NCI-H128 (cell line): ENCODE data around the gene DGKD.
"Not testable (repeated sequence)": the region's sequence is repeated elsewhere in the genome, so short reads cannot be mapped to it uniquely, and the experiment has no call there.

Experiments used
- DNase-seq: peaks from one replicate; lab custom pipeline; 2025; ENCODE audit not compliant: unreplicated experiment; lab: John Stamatoyannopoulos, UW

The DGKD gene

DNA sequence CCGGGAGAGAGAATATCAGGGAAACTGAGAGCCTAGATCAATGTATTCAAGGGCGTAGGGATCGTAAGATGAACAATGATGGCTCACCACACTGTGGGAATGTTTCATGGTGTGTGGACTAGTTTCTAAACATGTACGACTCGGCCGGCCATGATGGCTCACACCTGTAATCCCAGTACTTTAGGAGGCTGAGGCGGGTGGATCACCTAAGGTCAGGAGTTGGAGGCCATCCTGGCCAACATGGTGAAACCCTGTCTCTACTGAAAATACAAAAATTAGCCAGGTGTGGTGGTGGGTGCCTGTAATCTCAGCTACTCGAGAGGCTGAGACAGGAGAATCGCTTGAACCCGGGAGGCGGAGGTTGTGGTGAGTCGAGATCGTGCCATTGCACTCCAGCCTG is 18.2 kb upstream of the DGKD start:
- DNase-seq = not testable (repeated sequence)

DNA sequence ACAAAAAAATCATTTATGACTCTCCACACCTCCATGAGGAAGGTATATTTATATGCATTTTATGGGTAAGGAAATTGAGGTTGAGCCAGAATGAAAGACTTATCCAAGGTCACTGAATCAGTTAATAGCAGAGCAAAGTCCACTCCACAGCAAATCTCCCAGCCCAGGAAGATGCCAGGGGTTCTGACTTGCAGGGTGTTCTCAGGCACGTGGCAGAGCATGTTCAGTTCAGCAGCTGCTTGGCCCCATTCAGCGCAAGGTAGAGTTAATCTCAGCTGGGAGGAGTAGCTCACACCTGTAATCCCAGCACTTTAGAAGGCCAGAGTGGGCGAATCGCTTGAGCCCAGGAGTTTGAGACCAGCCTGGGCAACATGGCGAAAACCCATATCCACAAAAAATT is 17.8 kb upstream of the DGKD start:
- DNase-seq = no peak

DNA sequence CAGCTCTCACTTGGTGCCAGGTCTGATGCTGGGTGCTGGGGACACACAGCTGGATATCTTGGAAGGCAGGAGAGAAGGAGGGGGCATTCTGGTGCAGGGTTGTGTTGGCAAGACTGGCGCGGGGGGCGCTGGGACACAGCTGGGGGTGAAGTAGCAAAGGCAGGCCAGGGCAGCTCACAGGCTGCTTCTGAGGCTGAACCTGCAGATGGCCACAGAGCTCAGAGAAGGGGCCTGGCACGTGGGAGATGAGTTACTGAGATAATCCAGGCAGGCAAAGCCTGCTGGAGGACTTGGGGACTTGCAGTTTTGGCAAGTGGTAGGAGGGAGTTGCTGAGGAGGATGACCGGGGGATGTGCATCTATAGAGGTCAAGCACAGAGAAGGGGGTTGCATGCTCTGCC is 16.2 kb upstream of the DGKD start:
- no peak for DNase-seq

DNA sequence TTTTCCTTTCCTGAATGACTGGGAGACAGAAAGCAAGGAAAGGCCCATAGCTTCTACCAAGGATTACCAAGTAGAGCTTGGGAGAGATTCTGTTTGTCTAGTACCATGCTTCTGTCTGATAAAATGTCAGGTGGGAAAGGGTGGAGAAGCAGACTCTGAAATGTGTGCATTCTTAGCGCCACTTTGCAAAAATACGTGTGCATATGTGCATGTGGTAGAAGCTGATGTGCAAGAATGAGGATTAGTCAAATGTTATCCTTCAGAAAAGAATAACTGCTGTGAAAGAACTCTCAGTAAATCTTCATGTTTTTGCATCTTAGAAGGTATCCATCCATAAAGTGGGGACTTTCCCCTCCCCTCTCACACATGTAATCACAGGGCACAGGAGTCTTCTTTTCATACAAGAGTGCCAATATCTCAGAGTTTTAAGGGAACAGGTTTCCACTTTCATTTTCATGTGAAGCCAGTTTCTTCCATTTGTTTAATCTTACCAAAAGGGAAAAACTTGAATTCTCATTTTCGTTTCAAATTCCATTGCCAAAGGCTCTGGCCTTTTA is 15.4 kb upstream of the DGKD start:
- DNase-seq = no peak

DNA sequence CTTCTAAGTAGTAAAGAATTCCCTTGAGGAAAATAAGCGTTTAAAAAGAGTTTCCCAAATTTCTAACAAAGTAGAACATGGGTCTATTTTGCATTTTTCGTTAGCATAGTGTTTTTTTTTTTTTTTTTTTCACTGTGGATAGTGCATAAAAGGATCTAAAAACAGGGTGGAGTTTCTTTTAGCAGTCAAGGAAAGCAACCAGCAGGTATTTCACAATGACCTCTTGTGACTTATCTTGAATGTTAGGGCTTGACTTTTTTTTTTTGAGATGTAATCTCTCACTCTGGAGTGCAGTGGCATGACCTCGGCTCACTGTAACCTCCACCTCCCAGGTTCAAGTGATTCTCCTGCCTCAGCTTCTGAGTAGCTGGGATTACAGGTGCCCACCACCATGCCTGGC is 14.9 kb upstream of the DGKD start:
- no peak for DNase-seq

DNA sequence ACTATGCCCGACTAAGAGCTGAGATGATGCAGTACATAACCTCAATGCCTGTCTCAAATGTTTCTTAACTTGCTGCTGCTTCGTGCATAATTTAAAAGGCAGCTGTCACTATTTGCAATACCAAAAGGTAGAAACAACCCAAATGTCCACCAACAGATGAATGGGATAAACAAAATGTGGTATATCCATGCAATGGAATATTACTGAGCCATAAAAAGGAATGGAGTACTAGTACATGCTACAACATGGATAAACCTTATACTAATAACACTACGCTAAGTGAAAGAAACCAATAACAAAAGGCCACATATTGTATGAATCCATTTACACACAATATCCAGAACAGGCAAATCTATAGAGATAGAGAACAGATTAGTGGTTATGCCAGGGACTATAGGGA is 13.0 kb upstream of the DGKD start:
- DNase-seq = no peak

DNA sequence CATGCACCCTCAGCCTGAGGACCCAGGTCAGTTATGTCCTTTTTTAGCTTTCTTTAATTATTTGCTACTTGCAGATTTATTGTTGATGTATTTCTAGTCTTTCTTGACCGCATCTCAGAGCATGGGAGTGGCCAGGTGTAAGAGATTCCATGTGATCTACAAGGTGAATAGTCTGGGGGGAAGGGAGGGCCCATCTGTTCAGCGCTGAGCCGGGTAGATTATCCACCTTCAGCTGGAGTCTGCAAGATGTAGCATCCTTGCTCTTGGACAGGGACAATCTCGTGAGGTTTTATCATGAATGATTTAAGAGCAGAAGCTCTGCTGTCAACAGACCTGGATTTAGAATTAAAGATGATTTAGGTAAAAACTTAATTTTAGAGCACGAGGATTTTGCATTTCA is 12.0 kb upstream of the DGKD start:
- no peak for DNase-seq

DNA sequence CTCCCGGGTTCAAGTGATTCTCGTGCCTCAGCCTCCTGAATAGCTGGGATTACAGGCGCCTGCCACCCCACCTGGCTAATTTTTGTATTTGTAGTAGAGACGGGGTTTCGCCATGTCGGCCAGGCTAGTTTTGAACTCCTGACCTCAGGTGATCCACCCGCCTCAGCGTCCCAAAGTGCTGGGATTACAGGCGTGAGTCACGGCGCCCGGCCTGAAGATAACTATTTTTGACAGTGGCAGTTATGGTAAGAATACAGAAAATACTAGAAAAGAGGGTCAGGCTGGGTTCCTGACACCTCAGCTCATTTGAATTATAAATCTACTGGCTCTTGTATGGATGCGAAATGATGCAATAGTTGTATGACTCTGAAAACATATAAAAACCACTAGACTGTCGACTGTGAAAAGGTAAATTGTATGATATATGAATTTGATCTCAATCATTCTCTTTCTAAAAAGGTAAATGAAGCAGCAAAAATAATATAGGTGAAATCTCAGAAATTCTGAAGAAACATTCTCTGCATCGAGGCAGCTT is 11.1 kb upstream of the DGKD start:
- DNase-seq = no peak

DNA sequence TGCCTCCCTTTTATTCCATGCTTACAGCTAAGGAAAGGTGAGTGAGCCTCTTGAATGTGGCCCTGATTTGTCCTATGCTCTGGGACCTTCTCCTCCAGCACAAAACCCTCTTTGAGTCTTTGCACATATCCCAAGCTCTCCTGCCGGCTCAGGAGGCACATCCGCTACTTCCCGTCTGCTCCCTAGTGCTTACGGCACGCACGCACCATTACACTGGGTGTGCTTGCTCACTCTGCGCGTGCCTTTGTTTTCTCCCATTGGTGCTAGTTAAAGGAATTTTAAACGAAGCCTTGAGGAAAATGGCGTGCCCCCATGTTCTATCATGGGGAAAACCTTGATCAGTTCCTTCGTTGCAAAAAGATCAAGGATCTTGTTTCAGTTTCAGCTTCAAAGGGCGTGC is 7.9 kb upstream of the DGKD start:
- no peak for DNase-seq

DNA sequence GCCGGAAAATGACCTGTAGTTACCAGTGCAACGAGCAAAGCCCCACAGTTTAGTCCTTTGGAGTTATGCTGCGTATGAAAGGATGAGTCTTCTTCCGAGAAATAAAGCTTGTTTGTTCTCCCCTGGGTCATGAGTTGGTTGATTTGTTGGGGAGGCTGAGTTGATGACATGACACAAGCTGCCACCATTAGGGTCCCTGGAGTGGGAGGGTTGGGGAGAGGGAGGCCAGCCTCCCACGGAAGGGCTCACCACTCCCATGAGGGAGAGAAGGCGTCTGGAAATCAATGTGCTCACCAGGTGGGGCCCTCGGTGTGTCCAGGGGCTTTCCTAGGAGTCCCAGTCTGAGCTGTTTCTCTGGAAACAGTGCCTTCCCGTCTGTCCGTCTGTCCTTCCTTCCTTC is 7.4 kb upstream of the DGKD start:
- no peak for DNase-seq

DNA sequence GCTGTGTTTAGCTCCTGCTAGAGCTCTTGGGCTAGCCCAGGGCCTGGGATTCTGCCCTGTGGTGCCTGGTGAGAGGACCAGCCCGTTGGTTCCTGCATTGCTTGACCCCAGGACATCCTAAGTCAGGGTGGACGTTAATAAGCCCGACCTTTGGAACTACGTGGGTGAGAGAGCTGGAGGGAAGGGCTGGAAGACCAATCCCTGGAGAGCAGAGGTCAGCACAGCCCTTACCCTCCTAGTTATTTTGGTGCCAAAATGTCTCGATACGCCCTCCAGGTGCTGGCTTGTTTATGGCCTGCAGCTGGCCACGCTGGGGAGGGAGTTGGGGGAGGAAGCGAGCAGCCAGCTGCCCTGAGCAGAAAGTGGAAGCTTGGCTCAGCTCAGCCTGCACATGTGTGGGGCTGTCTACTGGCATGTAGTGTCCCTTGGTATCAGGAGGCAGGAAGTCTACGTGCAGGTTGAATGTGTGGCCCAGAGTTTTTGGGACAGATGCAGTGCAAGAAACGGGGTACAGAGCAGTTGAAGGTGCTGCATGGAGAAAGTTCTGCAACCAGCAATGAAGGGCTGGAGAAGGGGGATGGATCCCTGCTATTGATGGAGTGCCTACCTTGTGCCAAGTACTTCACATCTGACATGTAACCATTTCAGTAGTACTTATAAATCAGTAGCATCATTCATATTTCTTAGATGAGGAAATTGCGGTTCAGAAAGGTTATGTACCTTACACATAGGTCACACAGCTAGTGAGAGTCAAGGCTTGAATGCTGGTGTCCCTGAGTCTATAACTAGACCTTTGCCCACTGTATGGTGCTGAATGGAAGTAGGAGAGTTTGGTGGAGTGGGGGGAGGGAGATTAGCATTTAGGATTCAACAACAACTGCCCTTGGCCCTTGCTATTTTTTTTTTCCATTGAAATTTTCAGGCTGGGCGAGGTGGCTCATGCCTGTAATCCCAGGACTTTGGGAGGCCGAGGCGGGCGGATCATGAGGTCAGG is 5.0 kb upstream of the DGKD start:
- DNase-seq = no peak

DNA sequence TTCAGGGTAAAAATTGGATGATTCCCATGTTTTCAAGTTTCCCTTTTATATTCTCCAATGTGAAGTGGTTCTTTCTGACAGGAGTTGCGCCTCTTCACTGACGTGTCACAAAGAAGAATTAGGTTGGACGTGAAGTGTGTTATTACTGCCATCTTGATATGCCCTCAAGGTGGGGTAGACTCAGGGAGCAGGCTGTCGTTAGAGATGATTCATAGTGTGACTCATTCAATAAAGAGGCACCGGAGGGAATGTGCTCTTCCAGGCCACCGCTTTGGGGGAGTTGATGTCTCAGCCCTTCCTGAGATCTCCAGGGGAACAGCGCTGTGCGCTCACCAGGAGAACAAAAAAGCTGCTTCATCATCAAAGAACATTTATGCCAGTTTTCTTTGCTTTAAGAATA is 3.6 kb upstream of the DGKD start:
- DNase-seq = no peak

DNA sequence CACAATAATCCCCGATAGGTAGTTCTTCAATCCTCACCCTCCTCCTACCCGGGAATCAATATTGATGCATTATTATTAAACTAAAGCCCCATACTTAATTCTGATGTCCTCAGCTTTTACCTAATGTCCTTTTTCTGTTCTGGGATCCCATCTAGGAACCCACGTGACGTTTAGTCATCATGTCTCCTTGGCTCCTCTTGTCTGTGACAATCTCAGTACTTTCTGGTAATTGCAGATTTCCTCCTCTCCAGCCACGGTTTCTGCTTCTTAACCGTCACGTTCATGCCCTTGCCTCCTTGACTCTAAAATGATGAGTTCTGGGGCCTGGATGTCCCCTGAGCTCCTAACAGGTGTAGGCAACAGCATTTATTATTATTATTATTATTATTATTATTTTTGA is 2.9 kb upstream of the DGKD start:
- DNase-seq = no peak

DNA sequence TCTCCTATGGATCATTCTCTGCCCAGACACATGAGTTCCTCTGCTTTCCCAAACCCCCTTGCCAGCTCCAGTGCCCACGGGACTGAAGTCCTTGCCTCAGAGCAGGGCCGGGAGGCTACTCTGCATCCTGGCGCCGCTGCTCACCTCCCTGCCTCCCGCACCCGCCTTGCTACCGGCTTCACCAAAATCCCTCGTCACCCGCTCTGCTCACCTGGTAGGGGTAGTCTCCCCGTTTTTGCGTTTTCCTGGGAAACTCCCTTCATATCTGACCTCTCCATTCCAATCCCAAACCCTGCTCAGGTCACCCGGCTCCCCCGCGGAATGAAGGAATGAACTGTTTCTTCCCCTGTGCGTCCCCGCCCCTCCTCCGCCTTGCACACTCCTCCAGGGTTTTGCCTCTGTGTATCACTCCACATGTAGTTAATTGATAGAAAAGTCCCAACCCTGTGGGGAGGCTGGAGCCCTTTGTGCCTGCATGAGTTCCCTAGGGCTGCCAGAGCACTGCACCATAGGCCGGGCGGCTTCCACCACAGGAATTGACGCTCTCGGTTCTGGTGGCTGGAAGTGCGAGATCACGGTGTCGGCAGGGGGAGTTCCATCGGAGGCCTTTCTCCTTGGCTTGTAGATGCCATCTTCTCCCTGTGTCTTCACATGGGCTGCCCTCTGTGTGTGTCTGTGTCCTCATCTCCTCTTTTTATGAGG is 2.0 kb upstream of the DGKD start:
- DNase-seq = no peak

DNA sequence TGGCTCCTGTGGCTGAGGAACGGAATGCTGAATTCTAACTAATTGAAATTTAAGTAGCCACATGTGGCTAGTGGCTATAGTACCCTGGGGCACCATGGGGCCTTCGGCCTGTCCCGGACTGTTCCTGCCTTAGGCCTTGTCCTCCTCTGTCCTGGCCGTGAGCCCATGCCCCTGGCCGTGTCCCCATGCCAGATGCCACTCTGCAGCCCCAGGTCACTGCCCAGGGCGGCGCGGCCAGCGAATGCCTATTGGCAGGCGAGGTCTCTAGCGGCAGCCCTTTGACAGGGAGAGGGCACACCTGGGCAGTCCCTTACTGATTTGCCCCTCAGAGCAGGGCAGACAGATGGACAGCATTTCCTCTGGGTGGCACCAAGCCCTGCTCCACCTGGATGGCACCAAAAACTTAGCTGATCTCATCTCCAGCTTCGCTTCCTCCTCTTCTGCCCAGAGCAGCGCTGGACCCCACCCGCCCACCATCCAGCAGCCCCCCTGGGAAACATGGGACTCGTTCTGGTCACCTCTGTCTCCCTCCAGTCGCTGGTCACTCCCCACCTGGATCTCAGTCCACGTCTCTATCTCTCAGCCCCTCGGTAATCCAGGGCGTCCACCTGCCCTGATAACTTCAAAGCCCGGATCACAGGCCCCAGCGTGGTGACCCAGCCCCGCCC is 1.1 kb upstream of the DGKD start:
- no peak for DNase-seq

DNA sequence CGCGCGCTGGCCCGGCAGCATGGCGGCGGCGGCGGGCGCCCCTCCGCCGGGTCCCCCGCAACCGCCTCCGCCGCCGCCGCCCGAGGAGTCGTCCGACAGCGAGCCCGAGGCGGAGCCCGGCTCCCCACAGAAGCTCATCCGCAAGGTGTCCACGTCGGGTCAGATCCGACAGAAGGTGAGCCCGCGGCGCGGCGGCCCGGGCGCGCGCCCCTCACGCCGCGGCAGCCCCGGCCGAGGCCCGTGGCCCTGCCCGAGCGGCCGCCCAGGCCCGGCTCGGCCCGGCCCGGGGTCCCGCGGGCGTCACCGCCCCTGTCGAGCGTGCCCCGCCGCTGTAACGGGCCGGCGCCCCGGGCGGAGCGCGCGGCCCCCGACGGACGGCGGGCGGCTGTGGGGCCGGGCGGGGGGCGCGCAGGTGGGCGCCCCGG is 218 bp downstream of the DGKD start:
- DNase-seq = no peak

DNA sequence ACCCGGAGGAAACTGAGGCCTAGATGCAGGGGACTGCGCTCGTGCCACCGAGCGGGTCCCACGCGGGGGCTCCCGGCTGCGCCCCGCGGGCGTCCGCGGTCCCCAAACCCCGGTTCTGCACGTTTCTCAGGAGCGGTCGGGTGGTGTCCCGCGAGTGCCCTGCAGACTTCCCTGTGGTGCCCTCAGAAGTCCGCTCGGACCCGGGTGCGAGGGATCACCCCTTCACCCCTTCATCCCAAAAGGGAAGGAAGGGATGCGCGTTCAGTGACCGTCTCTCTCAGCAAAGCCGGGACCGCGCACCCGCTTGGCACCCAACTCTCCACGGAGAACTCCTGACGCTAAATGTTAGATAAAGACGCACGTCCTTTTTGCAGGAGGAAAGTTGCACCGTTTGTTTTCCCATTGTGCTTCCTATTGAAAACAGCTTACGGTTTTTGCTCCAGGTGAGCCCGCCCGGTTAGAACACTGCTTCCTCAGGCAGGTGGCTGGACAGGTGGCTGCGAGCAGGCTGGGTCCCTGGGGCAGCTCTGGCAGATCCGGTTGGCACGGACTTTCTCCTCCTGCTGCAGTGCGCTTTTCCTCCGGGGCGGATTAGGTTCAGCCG is 779 bp downstream of the DGKD start:
- no peak for DNase-seq

DNA sequence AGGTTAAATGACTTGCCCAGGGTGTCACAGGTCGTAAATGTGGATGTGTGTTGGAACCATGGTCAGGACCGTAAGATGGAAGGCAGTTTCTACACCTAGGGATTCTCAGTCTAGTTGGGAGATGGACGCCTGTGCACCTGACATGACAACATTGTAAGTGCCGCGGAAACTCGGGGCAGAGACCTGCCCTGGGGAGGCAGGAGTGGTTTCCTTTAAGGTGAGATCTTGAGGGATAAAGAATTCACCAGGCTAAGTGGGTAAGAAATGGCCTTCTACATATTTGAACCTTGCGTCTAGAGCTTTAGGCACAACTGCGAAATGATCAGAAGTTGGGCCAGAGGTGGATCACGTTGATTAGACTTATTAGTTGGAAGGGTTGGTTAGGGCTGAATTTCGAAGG is 1.6 kb downstream of the DGKD start:
- DNase-seq = no peak

DNA sequence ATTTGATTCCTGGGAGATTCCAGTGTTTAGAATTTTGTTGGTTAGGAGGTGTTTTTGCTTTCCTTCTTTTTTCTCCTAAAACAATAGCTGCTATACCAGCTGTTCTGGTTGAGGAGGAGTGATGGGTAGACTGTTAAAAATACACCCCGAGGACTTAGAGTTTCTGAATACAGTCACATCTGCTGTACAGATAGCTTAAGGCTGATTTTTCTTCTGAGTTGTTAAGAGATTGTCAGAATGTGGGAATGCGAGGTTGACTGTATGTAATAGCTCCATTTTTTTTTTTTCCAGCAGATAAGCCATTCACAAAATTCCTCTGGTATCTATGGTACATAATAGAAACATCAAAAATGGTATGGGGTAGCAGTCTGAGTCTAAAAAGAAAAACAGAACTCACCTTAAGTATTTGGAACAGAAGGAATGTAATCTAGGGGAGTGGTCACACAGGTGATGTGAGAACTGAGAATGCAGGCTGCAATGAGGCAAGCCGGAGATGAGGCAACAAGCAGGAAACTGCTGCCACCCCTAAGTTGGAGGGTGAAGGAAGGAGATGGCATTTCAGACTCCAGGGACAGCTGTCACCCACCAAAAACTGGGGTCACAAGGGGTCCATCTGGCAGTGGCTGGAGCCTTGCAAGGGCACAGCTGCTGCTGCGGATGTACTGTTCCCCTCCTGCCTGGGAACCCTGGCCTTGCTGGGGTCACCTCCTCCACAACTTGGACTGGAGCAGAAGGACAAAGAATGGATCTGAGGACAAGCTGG is 2.4 kb downstream of the DGKD start:
- no peak for DNase-seq

DNA sequence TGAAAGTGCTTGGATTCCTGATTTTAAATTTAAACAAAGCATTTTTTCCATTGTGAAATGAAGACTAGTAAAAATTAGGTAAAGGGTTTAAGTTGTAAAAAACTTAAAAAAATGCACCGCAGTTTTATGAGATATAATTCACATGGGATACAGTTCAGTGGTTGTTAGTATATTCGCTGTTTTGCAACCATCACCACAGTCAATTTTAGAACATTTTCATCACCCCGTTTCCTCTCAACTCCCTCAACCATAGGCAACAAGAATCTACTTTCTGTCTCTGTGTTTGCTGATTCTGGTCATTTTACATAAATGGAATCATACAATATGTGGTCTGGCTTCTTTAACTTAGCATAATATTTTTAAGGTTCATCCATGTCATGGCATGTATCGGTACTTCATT is 4.0 kb downstream of the DGKD start:
- DNase-seq = no peak
